Fibroblast of pulmonary artery (primary cell): ENCODE data around the gene COQ8B.

Experiments used
- DNase-seq: peaks from one replicate; pipeline ENCODE4 v3.0.0-alpha.2; 2010; ENCODE audit warnings: low read depth
- H3K4me3 ChIP-seq: replicated peaks from 2 replicates; pipeline ENCODE4 v1.5.1; 2011; ENCODE audit warnings: low read depth, mild to moderate bottlenecking, control low read depth, low read length, moderate library complexity
- CTCF ChIP-seq: IDR thresholded peaks from 2 replicates; pipeline ENCODE4 v1.5.1; 2011; ENCODE audit warnings: mild to moderate bottlenecking, control low read depth, low read length, inconsistent platforms; ENCODE audit errors: missing control alignments

The COQ8B gene

GRCh38 chr19:40687525-40688016, 29.1 kb downstream of the COQ8B start:
- peak overlapping the region; percentile 88 for H3K4me3 ChIP-seq
- DNase-seq = peak; percentile 68
- no peak for TF ChIP-seq CTCF

GRCh38 chr19:40686882-40687524, 29.7 kb downstream of the COQ8B start:
- DNase-seq = no peak
- no peak for TF ChIP-seq CTCF
- H3K4me3 ChIP-seq = no peak overlapping the region

- DNase-seq = no peak
- TF ChIP-seq CTCF = no peak
- H3K4me3 ChIP-seq = no peak overlapping the region
Observed at GRCh38 chr19:40685563-40685962, 31.1 kb downstream of the COQ8B start.

GRCh38 chr19:40685016-40685526, 31.6 kb downstream of the COQ8B start:
- DNase-seq = no peak
- no peak for TF ChIP-seq CTCF
- no peak overlapping the region for H3K4me3 ChIP-seq

GRCh38 chr19:40684280-40684679, 32.4 kb downstream of the COQ8B start:
- no peak overlapping the region for H3K4me3 ChIP-seq
- TF ChIP-seq CTCF = no peak
- DNase-seq = no peak

- TF ChIP-seq CTCF = no peak
- DNase-seq = no peak
- no peak overlapping the region for H3K4me3 ChIP-seq
Observed at GRCh38 chr19:40683437-40683836, 33.2 kb downstream of the COQ8B start.

GRCh38 chr19:40682431-40682964, 34.2 kb downstream of the COQ8B start:
- DNase-seq = no peak
- TF ChIP-seq CTCF = no peak
- no peak overlapping the region for H3K4me3 ChIP-seq
